ENCODE measurements around the gene RRAS. TPM values are rescaled to one million over a fixed set of nuclear protein-coding genes. Genes with fewer than 3 reads are reported as not detected.

Gene RRAS
- polyA plus RNA-seq, 1 donor from 2014 or later = not detected

DNA sequence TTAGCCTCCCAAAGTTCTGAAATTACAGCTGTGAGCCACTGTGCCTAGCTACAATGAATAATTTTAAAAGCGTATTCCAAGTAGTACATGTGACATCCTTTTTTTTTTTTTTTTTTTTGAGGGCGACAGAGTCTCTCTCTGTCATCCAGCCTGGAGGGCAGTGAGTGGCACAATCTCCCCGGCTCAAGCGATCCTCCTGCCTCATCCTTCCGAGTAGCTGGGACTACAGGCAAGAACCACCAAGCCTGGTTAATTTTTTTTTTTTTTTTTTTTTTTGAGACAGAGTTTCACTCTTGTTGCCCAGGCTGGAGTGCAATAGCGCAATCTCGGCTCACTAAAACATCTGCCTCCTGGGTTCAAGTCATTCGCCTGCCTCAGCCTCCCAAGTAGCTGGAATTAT, 52.7 kb downstream of the RRAS start:
- no peak overlapping the region for H3K9ac ChIP-seq (ENCODE audit: low read length)
- no peaks in the 10 kb centered on the region for H3F3A ChIP-seq (ENCODE audit: insufficient read depth, low read length, poor library complexity, severe bottlenecking)
- no peaks in the 10 kb centered on the region for H3K9me2 ChIP-seq (ENCODE audit: insufficient read depth, low read length)
- peaks cover 7% of the 10 kb centered on the region for H3K79me2 ChIP-seq (replicated peaks; ENCODE audit: insufficient read depth, low read length)
- TF ChIP-seq CTCF (IDR thresholded peaks at IDR 0.05; ENCODE audit: poor library complexity, severe bottlenecking) = no peak
- TF ChIP-seq, protein P1, sequence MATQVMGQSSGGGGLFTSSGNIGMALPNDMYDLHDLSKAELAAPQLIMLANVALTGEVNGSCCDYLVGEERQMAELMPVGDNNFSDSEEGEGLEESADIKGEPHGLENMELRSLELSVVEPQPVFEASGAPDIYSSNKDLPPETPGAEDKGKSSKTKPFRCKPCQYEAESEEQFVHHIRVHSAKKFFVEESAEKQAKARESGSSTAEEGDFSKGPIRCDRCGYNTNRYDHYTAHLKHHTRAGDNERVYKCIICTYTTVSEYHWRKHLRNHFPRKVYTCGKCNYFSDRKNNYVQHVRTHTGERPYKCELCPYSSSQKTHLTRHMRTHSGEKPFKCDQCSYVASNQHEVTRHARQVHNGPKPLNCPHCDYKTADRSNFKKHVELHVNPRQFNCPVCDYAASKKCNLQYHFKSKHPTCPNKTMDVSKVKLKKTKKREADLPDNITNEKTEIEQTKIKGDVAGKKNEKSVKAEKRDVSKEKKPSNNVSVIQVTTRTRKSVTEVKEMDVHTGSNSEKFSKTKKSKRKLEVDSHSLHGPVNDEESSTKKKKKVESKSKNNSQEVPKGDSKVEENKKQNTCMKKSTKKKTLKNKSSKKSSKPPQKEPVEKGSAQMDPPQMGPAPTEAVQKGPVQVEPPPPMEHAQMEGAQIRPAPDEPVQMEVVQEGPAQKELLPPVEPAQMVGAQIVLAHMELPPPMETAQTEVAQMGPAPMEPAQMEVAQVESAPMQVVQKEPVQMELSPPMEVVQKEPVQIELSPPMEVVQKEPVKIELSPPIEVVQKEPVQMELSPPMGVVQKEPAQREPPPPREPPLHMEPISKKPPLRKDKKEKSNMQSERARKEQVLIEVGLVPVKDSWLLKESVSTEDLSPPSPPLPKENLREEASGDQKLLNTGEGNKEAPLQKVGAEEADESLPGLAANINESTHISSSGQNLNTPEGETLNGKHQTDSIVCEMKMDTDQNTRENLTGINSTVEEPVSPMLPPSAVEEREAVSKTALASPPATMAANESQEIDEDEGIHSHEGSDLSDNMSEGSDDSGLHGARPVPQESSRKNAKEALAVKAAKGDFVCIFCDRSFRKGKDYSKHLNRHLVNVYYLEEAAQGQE (IDR thresholded peaks at IDR 0.05; ENCODE audit: borderline replicate concordance) = no peak
- no peak for TF ChIP-seq SMC3 (conservative IDR thresholded peaks at IDR 0.05; ENCODE audit: poor library complexity)
- no peak for TF ChIP-seq EP300 (conservative IDR thresholded peaks at IDR 0.05; ENCODE audit: poor library complexity, severe bottlenecking)
- no peak for TF ChIP-seq RAD21 (conservative IDR thresholded peaks at IDR 0.05)
- no peak for TF ChIP-seq MXI1 (conservative IDR thresholded peaks at IDR 0.05; ENCODE audit: poor library complexity, severe bottlenecking)
- no peak for TF ChIP-seq TAF1 (IDR thresholded peaks at IDR 0.05; ENCODE audit: low read depth)
- TF ChIP-seq POLR2AphosphoS5 (IDR thresholded peaks at IDR 0.05) = no peak
- TF ChIP-seq EZH2 (IDR thresholded peaks at IDR 0.05; ENCODE audit: borderline replicate concordance, insufficient read depth, low read length, poor library complexity, severe bottlenecking) = no peak
- no peaks in the 10 kb centered on the region for H4K20me1 ChIP-seq (ENCODE audit: insufficient read depth)
- H3K4me3 ChIP-seq (ENCODE audit: low read length) = no peak overlapping the region
- H2AFZ ChIP-seq (ENCODE audit: low read depth, low read length) = no peak overlapping the region
- no peaks in the 10 kb centered on the region for H3K9me3 ChIP-seq (ENCODE audit: low read length)
- no peak overlapping the region for H3K4me2 ChIP-seq (ENCODE audit: low read length)
- H3K27me3 ChIP-seq (ENCODE audit: insufficient read depth, low read depth, low read length) = no peaks in the 10 kb centered on the region
- no peak overlapping the region for H3K27ac ChIP-seq (ENCODE audit: low read length)
- H3K36me3 ChIP-seq (ENCODE audit: insufficient read depth, low read length) = no peaks in the 10 kb centered on the region

Small RNA genes lying within 50 kb of the gene (small RNA-seq; reads per million reads assigned to genes)
- gene MIR5088 = 0 to 1.5 (median 1.0) reads per million in 3 experiments

Other genes with a start within 250 kb of the RRAS start
- not detected in 2 replicates for gene PTH2, start 216.7 kb downstream of the RRAS start, polyA plus RNA-seq
- not detected in 2 replicates for gene GFY, start 214.8 kb downstream of the RRAS start, polyA plus RNA-seq
- gene SLC17A7, start 198.6 kb downstream of the RRAS start, polyA plus RNA-seq = 0.07 TPM in 1 of 2 replicates, not detected in the other
- gene PIH1D1, start 188.3 kb downstream of the RRAS start, polyA plus RNA-seq = 132 and 145 TPM in 2 replicates
- gene ALDH16A1, start 186.9 kb downstream of the RRAS start, polyA plus RNA-seq = 13.5 and 16.7 TPM in 2 replicates
- gene FLT3LG, start 165.9 kb downstream of the RRAS start, polyA plus RNA-seq = not detected in 2 replicates
- gene RPL13A, start 152.5 kb downstream of the RRAS start, polyA plus RNA-seq = 2,313 and 2,518 TPM in 2 replicates
- gene RPS11, start 143.7 kb downstream of the RRAS start, polyA plus RNA-seq = 4,020 and 4,439 TPM in 2 replicates
- 1.7 TPM in 1 of 2 replicates, not detected in the other for gene FCGRT, start 127.5 kb downstream of the RRAS start, polyA plus RNA-seq
- not detected in 2 replicates for gene RCN3, start 112.1 kb downstream of the RRAS start, polyA plus RNA-seq
- gene NOSIP, start 59.6 kb downstream of the RRAS start, polyA plus RNA-seq = 129 and 153 TPM in 2 replicates
- gene PRRG2, start 58.8 kb downstream of the RRAS start, polyA plus RNA-seq = not detected in 2 replicates
- 1.2 and 1.7 TPM in 2 replicates for gene PRR12, start 49.0 kb downstream of the RRAS start, polyA plus RNA-seq
- 11.9 and 12.8 TPM in 2 replicates for gene SCAF1, start 2.1 kb upstream of the RRAS start, polyA plus RNA-seq
- gene IRF3, start 25.7 kb upstream of the RRAS start, polyA plus RNA-seq = 31.3 and 39.4 TPM in 2 replicates
- gene BCL2L12, start 25.8 kb upstream of the RRAS start, polyA plus RNA-seq = 1.1 TPM in 1 of 2 replicates, not detected in the other
- 610 and 682 TPM in 2 replicates for gene PRMT1, start 37.1 kb upstream of the RRAS start, polyA plus RNA-seq
- 6.7 and 7.2 TPM in 2 replicates for gene ADM5, start 49.5 kb upstream of the RRAS start, polyA plus RNA-seq
- gene CPT1C, start 51.0 kb upstream of the RRAS start, polyA plus RNA-seq = 204 and 240 TPM in 2 replicates
- not detected in 2 replicates for gene TSKS, start 123.2 kb upstream of the RRAS start, polyA plus RNA-seq
- 40.8 and 53.4 TPM in 2 replicates for gene AP2A1, start 126.9 kb upstream of the RRAS start, polyA plus RNA-seq
- gene FUZ, start 173.1 kb upstream of the RRAS start, polyA plus RNA-seq = 32.9 and 35.4 TPM in 2 replicates
- 18.9 and 22.0 TPM in 2 replicates for gene MED25, start 178.1 kb upstream of the RRAS start, polyA plus RNA-seq
- 199 and 288 TPM in 2 replicates for gene PTOV1, start 211.0 kb upstream of the RRAS start, polyA plus RNA-seq
- gene PNKP, start 227.4 kb upstream of the RRAS start, polyA plus RNA-seq = 43.1 and 43.6 TPM in 2 replicates
- gene AKT1S1, start 237.2 kb upstream of the RRAS start, polyA plus RNA-seq = 4.8 and 7.4 TPM in 2 replicates
- gene TBC1D17, start 237.6 kb upstream of the RRAS start, polyA plus RNA-seq = 13.1 and 13.2 TPM in 2 replicates

All from neural cell (in vitro differentiated cells).